ENCODE results near the gene PGBD5.

The PGBD5 gene

DNA sequence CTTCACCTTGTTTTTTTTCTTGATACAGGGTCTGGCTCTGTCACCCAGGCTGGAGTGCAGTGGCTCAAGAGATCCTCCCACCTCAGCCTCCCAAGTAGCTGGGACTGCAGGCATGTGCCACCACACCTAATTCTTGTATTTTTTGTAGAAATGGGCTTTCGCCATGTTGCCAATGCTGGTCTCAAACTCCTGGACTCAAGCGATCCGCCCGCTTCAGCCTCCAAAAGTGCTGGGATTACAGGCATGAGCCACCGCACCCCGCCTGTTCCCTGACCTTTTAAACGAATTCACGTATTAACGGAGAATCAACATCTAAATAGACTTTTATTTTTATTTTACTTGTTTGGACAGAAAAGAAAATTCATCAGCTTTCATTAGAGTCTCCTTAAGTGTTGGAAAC is 104.8 kb downstream of the PGBD5 start:
- TF ChIP-seq ISL1 (CRISPR knock-in tag; IDR thresholded peaks at IDR 0.05), result no peak
- no peak for TF ChIP-seq ZNF8 (CRISPR knock-in tag; IDR thresholded peaks at IDR 0.05)
- no peak for TF ChIP-seq GLIS3 (CRISPR knock-in tag; IDR thresholded peaks at IDR 0.05)
- TF ChIP-seq ZNF70 (CRISPR knock-in tag; IDR thresholded peaks at IDR 0.05), result no peak
- TF ChIP-seq, protein P1, sequence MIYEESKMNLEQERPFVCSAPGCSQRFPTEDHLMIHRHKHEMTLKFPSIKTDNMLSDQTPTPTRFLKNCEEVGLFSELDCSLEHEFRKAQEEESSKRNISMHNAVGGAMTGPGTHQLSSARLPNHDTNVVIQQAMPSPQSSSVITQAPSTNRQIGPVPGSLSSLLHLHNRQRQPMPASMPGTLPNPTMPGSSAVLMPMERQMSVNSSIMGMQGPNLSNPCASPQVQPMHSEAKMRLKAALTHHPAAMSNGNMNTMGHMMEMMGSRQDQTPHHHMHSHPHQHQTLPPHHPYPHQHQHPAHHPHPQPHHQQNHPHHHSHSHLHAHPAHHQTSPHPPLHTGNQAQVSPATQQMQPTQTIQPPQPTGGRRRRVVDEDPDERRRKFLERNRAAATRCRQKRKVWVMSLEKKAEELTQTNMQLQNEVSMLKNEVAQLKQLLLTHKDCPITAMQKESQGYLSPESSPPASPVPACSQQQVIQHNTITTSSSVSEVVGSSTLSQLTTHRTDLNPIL (CRISPR knock-in tag; IDR thresholded peaks at IDR 0.05; ENCODE audit: low read depth), result no peak
- TF ChIP-seq, protein P2, sequence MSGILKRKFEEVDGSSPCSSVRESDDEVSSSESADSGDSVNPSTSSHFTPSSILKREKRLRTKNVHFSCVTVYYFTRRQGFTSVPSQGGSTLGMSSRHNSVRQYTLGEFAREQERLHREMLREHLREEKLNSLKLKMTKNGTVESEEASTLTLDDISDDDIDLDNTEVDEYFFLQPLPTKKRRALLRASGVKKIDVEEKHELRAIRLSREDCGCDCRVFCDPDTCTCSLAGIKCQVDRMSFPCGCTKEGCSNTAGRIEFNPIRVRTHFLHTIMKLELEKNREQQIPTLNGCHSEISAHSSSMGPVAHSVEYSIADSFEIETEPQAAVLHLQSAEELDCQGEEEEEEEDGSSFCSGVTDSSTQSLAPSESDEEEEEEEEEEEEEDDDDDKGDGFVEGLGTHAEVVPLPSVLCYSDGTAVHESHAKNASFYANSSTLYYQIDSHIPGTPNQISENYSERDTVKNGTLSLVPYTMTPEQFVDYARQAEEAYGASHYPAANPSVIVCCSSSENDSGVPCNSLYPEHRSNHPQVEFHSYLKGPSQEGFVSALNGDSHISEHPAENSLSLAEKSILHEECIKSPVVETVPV (CRISPR knock-in tag; IDR thresholded peaks at IDR 0.05), result no peak
- no peak for TF ChIP-seq RARB (CRISPR knock-in tag; IDR thresholded peaks at IDR 0.05)
- no peak for TF ChIP-seq ESRRG (CRISPR knock-in tag; IDR thresholded peaks at IDR 0.05)
- no peak for TF ChIP-seq ZFP30 (CRISPR knock-in tag; IDR thresholded peaks at IDR 0.05)
- TF ChIP-seq PPARA (CRISPR knock-in tag; IDR thresholded peaks at IDR 0.05; ENCODE audit: borderline replicate concordance), result no peak
- no peak for TF ChIP-seq ZFP3 (CRISPR knock-in tag; IDR thresholded peaks at IDR 0.05)
- ATAC-seq, result no peak

GRCh38 chr1:230320804-230321203 is 105.3 kb downstream of the PGBD5 start:
- no peak for TF ChIP-seq ZNF8 (CRISPR knock-in tag; IDR thresholded peaks at IDR 0.05)
- TF ChIP-seq BACH2 (CRISPR knock-in tag; IDR thresholded peaks at IDR 0.05; ENCODE audit: borderline replicate concordance), result no peak
- no peak for TF ChIP-seq ZFP30 (CRISPR knock-in tag; IDR thresholded peaks at IDR 0.05)
- no peak for TF ChIP-seq GLIS3 (CRISPR knock-in tag; IDR thresholded peaks at IDR 0.05)
- TF ChIP-seq PPARA (CRISPR knock-in tag; IDR thresholded peaks at IDR 0.05; ENCODE audit: borderline replicate concordance), result no peak
- TF ChIP-seq TSHZ2 (CRISPR knock-in tag; IDR thresholded peaks at IDR 0.05), result no peak
- no peak for TF ChIP-seq CSDC2 (CRISPR knock-in tag; IDR thresholded peaks at IDR 0.05)
- TF ChIP-seq ZFP3 (CRISPR knock-in tag; IDR thresholded peaks at IDR 0.05), result no peak
- no peak for ATAC-seq

- TF ChIP-seq, protein P1 (CRISPR knock-in tag; IDR thresholded peaks at IDR 0.05; ENCODE audit: low read depth), result no peak
- TF ChIP-seq GLIS3 (CRISPR knock-in tag; IDR thresholded peaks at IDR 0.05) (no peak), ZFP30 (CRISPR knock-in tag; IDR thresholded peaks at IDR 0.05) (no peak), TOX (CRISPR knock-in tag; IDR thresholded peaks at IDR 0.05; ENCODE audit: borderline replicate concordance) (no peak), ZFP3 (CRISPR knock-in tag; IDR thresholded peaks at IDR 0.05) (no peak), OSR1 (CRISPR knock-in tag; IDR thresholded peaks at IDR 0.05) (no peak), ISL1 (CRISPR knock-in tag; IDR thresholded peaks at IDR 0.05) (no peak), ZNF8 (CRISPR knock-in tag; IDR thresholded peaks at IDR 0.05) (no peak), SNAI2 (CRISPR knock-in tag; IDR thresholded peaks at IDR 0.05) (no peak), BACH2 (CRISPR knock-in tag; IDR thresholded peaks at IDR 0.05; ENCODE audit: borderline replicate concordance) (no peak), ESRRG (CRISPR knock-in tag; IDR thresholded peaks at IDR 0.05) (no peak), PPARA (CRISPR knock-in tag; IDR thresholded peaks at IDR 0.05; ENCODE audit: borderline replicate concordance) (no peak), ZNF565 (CRISPR knock-in tag; conservative IDR thresholded peaks at IDR 0.05; ENCODE audit: low read depth) (no peak), ZC3H10 (CRISPR knock-in tag; IDR thresholded peaks at IDR 0.05) (no peak), TSHZ2 (CRISPR knock-in tag; IDR thresholded peaks at IDR 0.05) (no peak), RARB (CRISPR knock-in tag; IDR thresholded peaks at IDR 0.05) (no peak)
- TF ChIP-seq, protein P2 (CRISPR knock-in tag; IDR thresholded peaks at IDR 0.05), result no peak
- no peak for ATAC-seq
These were observed 107.0 kb downstream of the PGBD5 start for GRCh38 chr1:230319014-230319747.

All from SK-N-SH treated with all-trans-retinoic acid at 6 μM for 48 hours (cell line).